AG10803 (cell line): Measurements from ENCODE around the gene SBDS.

Source experiments
- DNase-seq: peaks from one replicate; pipeline ENCODE4 v3.0.0; 2010; ENCODE audit warnings: low read depth
- H3K4me3 ChIP-seq: 2 replicates; pipeline ENCODE4 v1.5.1; 2011; ENCODE audit warnings: mild to moderate bottlenecking, low read length, control low read depth
- CTCF ChIP-seq: conservative IDR thresholded peaks from 2 replicates; pipeline ENCODE4 v1.5.1; 2011; ENCODE audit warnings: mild to moderate bottlenecking, low read length, control low read depth, inconsistent platforms

Gene SBDS

GRCh38 chr7:66950763-66951162, 44.6 kb downstream of the SBDS start:
- H3K4me3 ChIP-seq = no peak overlapping the region
- TF ChIP-seq CTCF = no peak
- no peak for DNase-seq

GRCh38 chr7:66950311-66950710, 45.1 kb downstream of the SBDS start:
- H3K4me3 ChIP-seq = no peak overlapping the region
- no peak for TF ChIP-seq CTCF
- DNase-seq = no peak

- no peak for TF ChIP-seq CTCF
- H3K4me3 ChIP-seq = no peak overlapping the region
Measured at GRCh38 chr7:66948480-66949109, 46.8 kb downstream of the SBDS start.

GRCh38 chr7:66946545-66946944, 48.8 kb downstream of the SBDS start:
- H3K4me3 ChIP-seq = no peak overlapping the region
- no peak for DNase-seq
- no peak for TF ChIP-seq CTCF

More at GRCh38 chr7:66948480-66949109, 46.8 kb downstream of the SBDS start:
- DNase-seq = no peak

- TF ChIP-seq CTCF = no peak
- no peak for DNase-seq
- H3K4me3 ChIP-seq = no peak overlapping the region
Measured at GRCh38 chr7:66939325-66939724, 56.1 kb downstream of the SBDS start.

GRCh38 chr7:66937940-66938339, 57.4 kb downstream of the SBDS start:
- no peak for TF ChIP-seq CTCF
- H3K4me3 ChIP-seq = no peak overlapping the region
- DNase-seq = no peak
